WTC11 (cell line): Measurements from ENCODE around the gene YY2. TPM values are rescaled to one million over a fixed set of nuclear protein-coding genes. Genes with fewer than 3 reads are reported as not detected.

Source experiments
- ATAC-seq: fragments of 200-7000 bp; cut with Tn5 transposase; 2 replicates; pipeline ENCODE4 v1.10.0; 2021; ENCODE audit warnings: mild to moderate bottlenecking, moderate library complexity
- CTCF ChIA-PET: fragments of 300-600 bp; sonication (Branson Sonifier 250); formaldehyde crosslinking; loops from one replicate; lab custom pipeline; 2021; ENCODE audit warnings: antibody characterized with exemption; lab: Charles Lee
- POLR2A ChIA-PET: fragments of 350-600 bp; sonication (Branson Sonifier 250); formaldehyde crosslinking; loops from one replicate; lab custom pipeline; 2021; ENCODE audit warnings: antibody characterized with exemption; lab: Charles Lee
- DNase-seq: peaks from one replicate; pipeline ENCODE4 v3.0.0; 2021; ENCODE audit warnings: low spot score
- H3K27ac Mint-ChIP-seq: 2 replicates; pipeline ENCODE4 v1.8.0; 2021; ENCODE audit warnings: mixed read lengths
- H3K27me3 Mint-ChIP-seq: 2 replicates; pipeline ENCODE4 v1.8.0; 2021; ENCODE audit warnings: low read depth, mild to moderate bottlenecking, moderate library complexity, mixed read lengths
- H3K36me3 Mint-ChIP-seq: 2 replicates; pipeline ENCODE4 v1.8.0; 2021; ENCODE audit warnings: mixed read lengths
- H3K4me1 Mint-ChIP-seq: 2 replicates; pipeline ENCODE4 v1.8.0; 2022; ENCODE audit warnings: mixed read lengths
- H3K4me3 Mint-ChIP-seq: 2 replicates; pipeline ENCODE4 v1.8.0; 2021; ENCODE audit warnings: mild to moderate bottlenecking, moderate library complexity, mixed read lengths
- H3K9me3 Mint-ChIP-seq: 2 replicates; pipeline ENCODE4 v1.8.0; 2021; ENCODE audit warnings: mixed read lengths
- ESRRA ChIP-seq: sonication (generic); formaldehyde crosslinking; IDR thresholded peaks from 2 replicates; pipeline ENCODE4 v1.8.1; 2022; ENCODE audit warnings: mild to moderate bottlenecking, missing genetic modification reagents, borderline replicate concordance
- GRHL2 ChIP-seq: fragments of 250-450 bp; sonication (Bioruptor Pico); IDR thresholded peaks from 2 replicates; pipeline ENCODE4 v1.8.0; 2022; ENCODE audit warnings: mild to moderate bottlenecking, moderate library complexity; ENCODE audit not compliant: insufficient replicate concordance, severe bottlenecking
- HMGA2 ChIP-seq: fragments of 250-450 bp; sonication (Bioruptor Pico); IDR thresholded peaks from 2 replicates; pipeline ENCODE4 v1.4.0; 2021; ENCODE audit warnings: mild to moderate bottlenecking, moderate library complexity
- ZNF317 ChIP-seq: sonication (generic); formaldehyde crosslinking; IDR thresholded peaks from 2 replicates; pipeline ENCODE4 v1.8.1; 2023; ENCODE audit warnings: low read depth, mild to moderate bottlenecking, moderate library complexity, missing genetic modification reagents, borderline replicate concordance
- ZNF423 ChIP-seq: fragments of 250-450 bp; sonication (Bioruptor Pico); IDR thresholded peaks from 2 replicates; pipeline ENCODE4 v2.1.2; 2022; ENCODE audit warnings: mild to moderate bottlenecking, moderate library complexity
- total RNA-seq: library from RNA; stranded (reverse); gene quantifications from 3 replicates; pipeline ENCODE4 v1.2.3, GENCODE V29; 2021
- TF ChIP-seq, protein P1 (sequence below): fragments of 250-450 bp; sonication (Bioruptor Pico); IDR thresholded peaks from 2 replicates; pipeline ENCODE4 v2.1.2; 2022; ENCODE audit warnings: mild to moderate bottlenecking, moderate library complexity
- TF ChIP-seq, protein P2 (sequence below): sonication (generic); formaldehyde crosslinking; IDR thresholded peaks from 2 replicates; pipeline ENCODE4 v1.8.1; 2022; ENCODE audit warnings: mild to moderate bottlenecking, missing genetic modification reagents, moderate library complexity, borderline replicate concordance
- TF ChIP-seq, protein P3 (sequence below): fragments of 250-450 bp; sonication (Bioruptor Pico); IDR thresholded peaks from 2 replicates; pipeline ENCODE4 v1.9.0; 2021; ENCODE audit warnings: moderate library complexity, mild to moderate bottlenecking, inconsistent platforms, borderline replicate concordance
- TF ChIP-seq, protein P4 (sequence below): sonication (generic); formaldehyde crosslinking; IDR thresholded peaks from 2 replicates; pipeline ENCODE4 v1.8.1; 2023; ENCODE audit warnings: mild to moderate bottlenecking, missing genetic modification reagents
- TF ChIP-seq, protein P5 (sequence below): sonication (generic); formaldehyde crosslinking; IDR thresholded peaks from 2 replicates; pipeline ENCODE4 v1.8.0; 2022; ENCODE audit warnings: mild to moderate bottlenecking, missing genetic modification reagents
- TF ChIP-seq, protein P6 (sequence below): sonication (generic); formaldehyde crosslinking; conservative IDR thresholded peaks from 2 replicates; pipeline ENCODE4 v1.8.1; 2022; ENCODE audit warnings: mild to moderate bottlenecking, missing genetic modification reagents
- TF ChIP-seq, protein P7 (sequence below): sonication (generic); formaldehyde crosslinking; IDR thresholded peaks from 2 replicates; pipeline ENCODE4 v1.8.1; 2023; ENCODE audit warnings: mild to moderate bottlenecking, moderate library complexity, missing genetic modification reagents
- TF ChIP-seq, protein P8 (sequence below): sonication (generic); formaldehyde crosslinking; IDR thresholded peaks from 2 replicates; pipeline ENCODE4 v1.8.0; 2022; ENCODE audit warnings: mild to moderate bottlenecking, missing genetic modification reagents

YY2 gene
- total RNA-seq, 1 experiment from 2014 or later, result 1.4 TPM

DNA sequence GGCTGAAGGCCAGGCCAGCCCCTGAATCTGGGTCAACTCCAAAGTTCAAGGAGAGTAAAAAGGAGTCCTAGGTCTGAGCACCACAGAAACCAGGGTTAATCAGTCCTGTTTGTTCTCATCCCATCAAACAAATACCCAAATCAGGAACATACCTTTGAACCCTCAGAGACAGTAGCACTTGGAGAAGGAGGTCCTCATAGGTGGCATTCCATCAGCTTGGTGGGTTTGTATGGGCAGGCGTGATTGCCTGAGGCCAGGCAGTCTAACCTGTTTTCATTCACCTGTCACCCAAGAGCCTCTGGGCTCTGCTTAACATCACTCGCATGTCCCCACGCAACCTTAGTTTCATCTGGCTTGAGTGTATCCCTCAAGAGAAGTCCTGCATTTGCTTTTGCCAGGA, 33.9 kb upstream of the YY2 start:
- ChIA-PET CTCF (no interaction called here), POLR2A (no interaction called here)
- DNase-seq, result no peak
- no peak overlapping the region for H3K4me3 Mint-ChIP-seq
- H3K4me1 Mint-ChIP-seq, result peaks cover 5% of the 10 kb centered on the region
- 0 out of 2 replicates have a peak, but pooled peaks cover 4% of the 10 kb centered on the region for H3K9me3 Mint-ChIP-seq
- no peak for ATAC-seq
- H3K27ac Mint-ChIP-seq, result no peak overlapping the region
- TF ChIP-seq, protein P1, sequence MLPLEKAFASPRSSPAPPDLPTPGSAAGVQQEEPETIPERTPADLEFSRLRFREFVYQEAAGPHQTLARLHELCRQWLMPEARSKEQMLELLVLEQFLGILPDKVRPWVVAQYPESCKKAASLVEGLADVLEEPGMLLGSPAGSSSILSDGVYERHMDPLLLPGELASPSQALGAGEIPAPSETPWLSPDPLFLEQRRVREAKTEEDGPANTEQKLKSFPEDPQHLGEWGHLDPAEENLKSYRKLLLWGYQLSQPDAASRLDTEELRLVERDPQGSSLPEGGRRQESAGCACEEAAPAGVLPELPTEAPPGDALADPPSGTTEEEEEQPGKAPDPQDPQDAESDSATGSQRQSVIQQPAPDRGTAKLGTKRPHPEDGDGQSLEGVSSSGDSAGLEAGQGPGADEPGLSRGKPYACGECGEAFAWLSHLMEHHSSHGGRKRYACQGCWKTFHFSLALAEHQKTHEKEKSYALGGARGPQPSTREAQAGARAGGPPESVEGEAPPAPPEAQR (CRISPR knock-in tag), result no peak
- TF ChIP-seq ZNF317 (CRISPR knock-in tag) (no peak), HMGA2 (no peak)
- TF ChIP-seq, protein P2, sequence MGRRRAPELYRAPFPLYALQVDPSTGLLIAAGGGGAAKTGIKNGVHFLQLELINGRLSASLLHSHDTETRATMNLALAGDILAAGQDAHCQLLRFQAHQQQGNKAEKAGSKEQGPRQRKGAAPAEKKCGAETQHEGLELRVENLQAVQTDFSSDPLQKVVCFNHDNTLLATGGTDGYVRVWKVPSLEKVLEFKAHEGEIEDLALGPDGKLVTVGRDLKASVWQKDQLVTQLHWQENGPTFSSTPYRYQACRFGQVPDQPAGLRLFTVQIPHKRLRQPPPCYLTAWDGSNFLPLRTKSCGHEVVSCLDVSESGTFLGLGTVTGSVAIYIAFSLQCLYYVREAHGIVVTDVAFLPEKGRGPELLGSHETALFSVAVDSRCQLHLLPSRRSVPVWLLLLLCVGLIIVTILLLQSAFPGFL (CRISPR knock-in tag), result no peak
- TF ChIP-seq, protein P3, sequence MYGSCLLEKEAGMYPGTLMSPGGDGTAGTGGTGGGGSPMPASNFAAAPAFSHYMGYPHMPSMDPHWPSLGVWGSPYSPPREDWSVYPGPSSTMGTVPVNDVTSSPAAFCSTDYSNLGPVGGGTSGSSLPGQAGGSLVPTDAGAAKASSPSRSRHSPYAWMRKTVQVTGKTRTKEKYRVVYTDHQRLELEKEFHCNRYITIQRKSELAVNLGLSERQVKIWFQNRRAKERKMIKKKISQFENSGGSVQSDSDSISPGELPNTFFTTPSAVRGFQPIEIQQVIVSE (CRISPR knock-in tag), result no peak
- TF ChIP-seq, protein P4, sequence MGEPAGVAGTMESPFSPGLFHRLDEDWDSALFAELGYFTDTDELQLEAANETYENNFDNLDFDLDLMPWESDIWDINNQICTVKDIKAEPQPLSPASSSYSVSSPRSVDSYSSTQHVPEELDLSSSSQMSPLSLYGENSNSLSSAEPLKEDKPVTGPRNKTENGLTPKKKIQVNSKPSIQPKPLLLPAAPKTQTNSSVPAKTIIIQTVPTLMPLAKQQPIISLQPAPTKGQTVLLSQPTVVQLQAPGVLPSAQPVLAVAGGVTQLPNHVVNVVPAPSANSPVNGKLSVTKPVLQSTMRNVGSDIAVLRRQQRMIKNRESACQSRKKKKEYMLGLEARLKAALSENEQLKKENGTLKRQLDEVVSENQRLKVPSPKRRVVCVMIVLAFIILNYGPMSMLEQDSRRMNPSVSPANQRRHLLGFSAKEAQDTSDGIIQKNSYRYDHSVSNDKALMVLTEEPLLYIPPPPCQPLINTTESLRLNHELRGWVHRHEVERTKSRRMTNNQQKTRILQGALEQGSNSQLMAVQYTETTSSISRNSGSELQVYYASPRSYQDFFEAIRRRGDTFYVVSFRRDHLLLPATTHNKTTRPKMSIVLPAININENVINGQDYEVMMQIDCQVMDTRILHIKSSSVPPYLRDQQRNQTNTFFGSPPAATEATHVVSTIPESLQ (CRISPR knock-in tag), result no peak
- TF ChIP-seq, protein P5, sequence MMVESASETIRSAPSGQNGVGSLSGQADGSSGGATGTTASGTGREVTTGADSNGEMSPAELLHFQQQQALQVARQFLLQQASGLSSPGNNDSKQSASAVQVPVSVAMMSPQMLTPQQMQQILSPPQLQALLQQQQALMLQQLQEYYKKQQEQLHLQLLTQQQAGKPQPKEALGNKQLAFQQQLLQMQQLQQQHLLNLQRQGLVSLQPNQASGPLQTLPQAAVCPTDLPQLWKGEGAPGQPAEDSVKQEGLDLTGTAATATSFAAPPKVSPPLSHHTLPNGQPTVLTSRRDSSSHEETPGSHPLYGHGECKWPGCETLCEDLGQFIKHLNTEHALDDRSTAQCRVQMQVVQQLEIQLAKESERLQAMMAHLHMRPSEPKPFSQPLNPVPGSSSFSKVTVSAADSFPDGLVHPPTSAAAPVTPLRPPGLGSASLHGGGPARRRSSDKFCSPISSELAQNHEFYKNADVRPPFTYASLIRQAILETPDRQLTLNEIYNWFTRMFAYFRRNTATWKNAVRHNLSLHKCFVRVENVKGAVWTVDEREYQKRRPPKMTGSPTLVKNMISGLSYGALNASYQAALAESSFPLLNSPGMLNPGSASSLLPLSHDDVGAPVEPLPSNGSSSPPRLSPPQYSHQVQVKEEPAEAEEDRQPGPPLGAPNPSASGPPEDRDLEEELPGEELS (CRISPR knock-in tag), result no peak
- H3K36me3 Mint-ChIP-seq, result no peaks in the 10 kb centered on the region
- no peaks in the 10 kb centered on the region for H3K27me3 Mint-ChIP-seq

DNA sequence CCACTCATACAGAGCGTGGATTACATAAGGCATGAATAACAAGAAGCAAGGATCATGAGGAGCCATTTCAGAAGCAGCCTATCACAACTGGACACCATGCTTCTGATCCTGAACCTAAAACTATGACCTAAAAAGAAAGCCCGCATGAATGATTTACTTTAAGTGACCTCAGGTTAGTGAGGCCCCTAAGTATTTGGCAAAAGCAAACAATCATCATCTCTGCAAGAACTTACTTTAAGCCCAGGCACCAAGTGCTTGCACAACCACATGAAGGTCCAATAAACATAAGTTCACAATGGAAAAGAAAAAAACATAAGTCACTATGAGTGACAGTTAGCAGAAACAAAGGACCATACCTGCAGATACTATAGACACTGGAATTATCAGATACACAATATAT, 24.3 kb upstream of the YY2 start:
- no peak for ATAC-seq
- ChIA-PET POLR2A (no interaction called here), CTCF (no interaction called here)
- no peak overlapping the region for H3K4me3 Mint-ChIP-seq
- H3K9me3 Mint-ChIP-seq, result no peaks in the 10 kb centered on the region
- no peak for DNase-seq
- TF ChIP-seq ESRRA (CRISPR knock-in tag), result no peak
- TF ChIP-seq, protein P6, sequence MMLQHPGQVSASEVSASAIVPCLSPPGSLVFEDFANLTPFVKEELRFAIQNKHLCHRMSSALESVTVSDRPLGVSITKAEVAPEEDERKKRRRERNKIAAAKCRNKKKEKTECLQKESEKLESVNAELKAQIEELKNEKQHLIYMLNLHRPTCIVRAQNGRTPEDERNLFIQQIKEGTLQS (CRISPR knock-in tag), result no peak
- TF ChIP-seq GRHL2 (CRISPR knock-in tag), result no peak
- no peak overlapping the region for H3K27ac Mint-ChIP-seq
- peaks cover 21% of the 10 kb centered on the region for H3K4me1 Mint-ChIP-seq
- no peaks in the 10 kb centered on the region for H3K36me3 Mint-ChIP-seq
- no peaks in the 10 kb centered on the region for H3K27me3 Mint-ChIP-seq

DNA sequence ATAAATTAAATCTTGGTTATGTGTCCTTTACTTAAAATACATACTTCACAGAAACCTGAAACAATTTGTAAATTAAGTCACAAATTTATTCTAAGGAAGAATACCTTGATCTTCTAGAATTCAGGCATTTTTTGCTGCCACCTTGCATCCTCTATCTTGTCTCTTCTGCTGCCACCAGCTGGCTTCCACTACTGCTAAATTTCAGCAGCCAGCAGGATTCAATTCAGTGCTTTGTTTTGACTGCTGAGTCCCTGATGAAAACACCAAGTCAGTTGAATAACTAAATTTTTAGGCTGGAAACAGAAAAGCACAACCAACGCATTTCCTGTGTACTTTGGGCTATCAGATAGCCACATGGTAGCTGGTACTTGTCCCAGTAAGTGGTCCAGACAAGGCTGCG, 18.7 kb upstream of the YY2 start:
- Mint-ChIP-seq H3K4me3 (no peak overlapping the region), H3K4me1 (peaks cover 18% of the 10 kb centered on the region), H3K27me3 (no peaks in the 10 kb centered on the region), H3K27ac (no peak overlapping the region), H3K9me3 (no peaks in the 10 kb centered on the region), H3K36me3 (no peaks in the 10 kb centered on the region)
- POLR2A ChIA-PET, result interaction anchor here (0.6 kb wide), 1 partner anchor 27 kb away, joined by 7 read pairs; no protein-coding TSS in a partner anchor
- DNase-seq (no peak), ATAC-seq (no peak)
- CTCF ChIA-PET, result no interaction called here
- no peak for TF ChIP-seq ZNF423 (CRISPR knock-in tag)
- TF ChIP-seq, protein P7, sequence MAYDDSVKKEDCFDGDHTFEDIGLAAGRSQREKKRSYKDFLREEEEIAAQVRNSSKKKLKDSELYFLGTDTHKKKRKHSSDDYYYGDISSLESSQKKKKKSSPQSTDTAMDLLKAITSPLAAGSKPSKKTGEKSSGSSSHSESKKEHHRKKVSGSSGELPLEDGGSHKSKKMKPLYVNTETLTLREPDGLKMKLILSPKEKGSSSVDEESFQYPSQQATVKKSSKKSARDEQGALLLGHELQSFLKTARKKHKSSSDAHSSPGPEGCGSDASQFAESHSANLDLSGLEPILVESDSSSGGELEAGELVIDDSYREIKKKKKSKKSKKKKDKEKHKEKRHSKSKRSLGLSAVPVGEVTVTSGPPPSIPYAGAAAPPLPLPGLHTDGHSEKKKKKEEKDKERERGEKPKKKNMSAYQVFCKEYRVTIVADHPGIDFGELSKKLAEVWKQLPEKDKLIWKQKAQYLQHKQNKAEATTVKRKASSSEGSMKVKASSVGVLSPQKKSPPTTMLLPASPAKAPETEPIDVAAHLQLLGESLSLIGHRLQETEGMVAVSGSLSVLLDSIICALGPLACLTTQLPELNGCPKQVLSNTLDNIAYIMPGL (CRISPR knock-in tag), result no peak
- TF ChIP-seq, protein P8, sequence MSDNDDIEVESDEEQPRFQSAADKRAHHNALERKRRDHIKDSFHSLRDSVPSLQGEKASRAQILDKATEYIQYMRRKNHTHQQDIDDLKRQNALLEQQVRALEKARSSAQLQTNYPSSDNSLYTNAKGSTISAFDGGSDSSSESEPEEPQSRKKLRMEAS (CRISPR knock-in tag), result no peak
